ENCODE data around the gene HSPB9.
A peak's percentile ranks its signal among the peaks of the same experiment; 100 is the strongest.

The HSPB9 gene

DNA sequence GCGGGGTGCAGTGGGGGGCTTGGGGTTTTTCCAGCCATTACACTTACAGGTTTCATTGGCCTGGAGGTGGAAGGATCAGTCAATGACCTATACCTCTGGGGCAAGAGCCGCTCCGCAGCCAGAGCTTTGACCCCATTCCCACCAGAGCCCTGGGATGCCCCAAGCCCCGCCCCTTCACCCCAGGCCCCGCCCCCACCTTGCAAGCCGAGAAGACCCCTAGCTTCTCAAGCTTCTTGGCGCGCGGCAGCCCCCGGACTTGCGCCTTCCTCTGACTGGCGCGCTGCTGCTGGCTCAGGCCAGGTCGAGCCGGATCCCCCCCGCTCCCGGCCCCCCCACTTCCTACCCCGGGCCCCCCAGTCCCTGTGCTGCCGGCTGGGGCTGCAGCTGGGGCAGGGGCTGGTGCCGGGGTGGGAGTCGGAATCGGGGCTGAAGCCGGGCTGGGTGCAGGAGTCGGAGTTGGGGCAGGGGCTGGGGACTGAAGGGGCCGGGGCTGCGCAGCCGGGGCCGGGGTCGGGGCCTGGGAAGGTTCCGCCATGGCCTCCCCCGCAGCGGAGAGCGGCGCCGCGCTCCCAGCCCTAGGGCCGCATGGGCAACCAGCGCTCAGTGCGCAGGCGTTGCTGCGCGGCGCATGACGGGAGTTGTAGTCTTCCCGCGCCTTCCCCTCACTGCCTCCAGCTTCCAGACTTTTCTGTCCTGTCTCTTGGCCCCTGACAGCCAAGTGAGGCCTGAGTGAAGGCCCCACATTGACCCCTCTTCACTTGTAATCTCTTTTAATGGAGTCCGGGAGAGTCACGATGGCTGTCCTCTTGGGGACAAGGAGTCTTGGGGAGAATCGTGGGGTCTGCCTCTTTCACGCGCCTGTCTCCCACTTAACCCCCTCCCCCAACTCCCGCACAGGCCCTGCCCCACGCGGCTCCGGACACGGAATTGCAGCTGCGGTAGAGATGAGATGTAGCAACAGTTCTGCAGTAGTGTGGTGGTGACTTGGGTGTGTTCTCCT, 1.5 kb upstream of the HSPB9 start, which contains the start of gene KAT2A:
Gene KAT2A, minus strand, starts transcription at position 598 of the 1,000 bp plus-strand sequence. Its CDS starts 63 bp downstream, at position 535.
- Histone ChIP-seq H3K27ac (ENCODE audit: low read depth, low read length) (no peak within 1 kb of the TSS), H3K79me2 (ENCODE audit: control insufficient read depth, insufficient read depth, low read length, unreplicated experiment) (no peaks in the 10 kb centered on the region), H3K27me3 (ENCODE audit: insufficient read depth, low read length) (no peaks in the 10 kb centered on the region), H3K4me3 (ENCODE audit: low read depth, low read length) (peak within 1 kb of the TSS; percentile 88), H3K36me3 (ENCODE audit: insufficient read depth, low read length) (no peaks in the 10 kb centered on the region), H3K4me1 (ENCODE audit: control insufficient read depth, insufficient read depth, low read length, unreplicated experiment) (peaks cover 12% of the 10 kb centered on the region), H2AFZ (ENCODE audit: low read length, unreplicated experiment) (peak within 1 kb of the TSS; percentile 58)

DNA sequence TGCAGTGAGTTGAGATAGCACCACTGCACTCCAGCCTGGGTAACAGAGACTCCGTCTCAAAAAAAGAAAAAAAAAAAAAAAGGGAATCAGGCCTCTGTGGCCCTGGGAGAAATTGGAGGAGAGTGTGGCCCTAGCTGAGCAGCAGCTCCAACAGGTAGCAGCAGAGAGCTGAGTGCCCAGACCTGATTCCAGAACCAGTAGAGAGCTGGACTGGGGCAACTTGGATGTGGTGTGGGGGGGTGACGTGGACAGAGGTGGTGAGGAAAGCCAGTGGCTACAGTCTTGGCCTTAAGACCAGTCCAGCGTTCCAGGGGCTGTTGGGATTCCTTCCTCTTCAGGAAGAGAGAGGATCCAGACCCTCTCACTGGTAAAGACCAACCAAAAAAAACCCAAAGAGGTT, 1.7 kb downstream of the HSPB9 start:
- no peak overlapping the region for H3K27ac ChIP-seq (ENCODE audit: low read depth, low read length)
- H3K79me2 ChIP-seq (ENCODE audit: control insufficient read depth, insufficient read depth, low read length, unreplicated experiment): no peaks in the 10 kb centered on the region
- H2AFZ ChIP-seq (ENCODE audit: low read length, unreplicated experiment): no peak overlapping the region
- no peaks in the 10 kb centered on the region for H3K27me3 ChIP-seq (ENCODE audit: insufficient read depth, low read length)
- peaks cover 9% of the 10 kb centered on the region for H3K4me1 ChIP-seq (ENCODE audit: control insufficient read depth, insufficient read depth, low read length, unreplicated experiment)
- no peak overlapping the region for H3K4me3 ChIP-seq (ENCODE audit: low read depth, low read length)
- peaks cover 6% of the 10 kb centered on the region; the same call in 1 of the 2 replicates for H3K36me3 ChIP-seq (ENCODE audit: insufficient read depth, low read length)

DNA sequence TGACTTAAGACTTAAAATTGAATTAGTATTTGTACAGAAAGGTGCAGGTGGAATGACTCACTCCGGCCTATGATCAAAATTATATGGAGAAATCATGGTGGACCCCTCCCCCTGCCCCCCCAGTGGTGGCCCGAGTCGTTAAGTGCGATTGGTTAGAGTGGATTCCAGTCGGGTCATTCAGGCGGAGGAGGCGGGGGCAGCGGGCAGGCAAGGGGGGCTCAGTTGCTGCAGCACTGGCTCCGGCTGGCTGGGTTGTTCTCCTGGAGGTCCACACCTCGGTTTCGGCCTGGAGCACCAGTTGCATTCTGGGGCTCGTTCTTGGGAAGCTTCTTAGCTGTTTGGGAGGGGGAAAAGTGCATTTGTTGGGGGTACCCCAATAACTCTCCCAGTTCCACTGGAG, 3.0 kb downstream of the HSPB9 start:
- no peak overlapping the region for H3K4me3 ChIP-seq (ENCODE audit: low read depth, low read length)
- no peak overlapping the region for H2AFZ ChIP-seq (ENCODE audit: low read length, unreplicated experiment)
- peaks cover 17% of the 10 kb centered on the region; the same call in 1 of the 2 replicates for H3K36me3 ChIP-seq (ENCODE audit: insufficient read depth, low read length)
- H3K27ac ChIP-seq (ENCODE audit: low read depth, low read length): no peak overlapping the region
- H3K79me2 ChIP-seq (ENCODE audit: control insufficient read depth, insufficient read depth, low read length, unreplicated experiment): peaks cover 9% of the 10 kb centered on the region
- peaks cover 5% of the 10 kb centered on the region for H3K4me1 ChIP-seq (ENCODE audit: control insufficient read depth, insufficient read depth, low read length, unreplicated experiment)
- no peaks in the 10 kb centered on the region for H3K27me3 ChIP-seq (ENCODE audit: insufficient read depth, low read length)

DNA sequence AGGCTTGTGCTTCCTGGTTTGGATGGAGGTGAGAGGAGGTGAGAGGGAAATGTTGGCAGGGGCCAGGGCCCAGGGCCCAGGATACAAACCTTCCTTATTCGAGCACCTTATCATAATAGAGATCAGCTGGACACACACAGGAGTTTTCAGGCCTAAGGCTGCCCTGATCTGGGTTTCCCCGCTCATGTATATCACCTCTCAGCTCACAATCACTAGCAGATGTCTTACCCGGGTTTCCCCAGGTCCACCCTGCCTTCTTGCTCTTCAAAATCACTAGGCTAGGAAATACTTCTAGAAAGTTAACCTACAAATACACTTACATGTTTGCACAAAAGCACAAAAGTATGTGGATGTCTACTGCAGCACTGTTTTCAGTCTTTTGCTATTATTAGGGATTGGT, 4.2 kb downstream of the HSPB9 start:
- H2AFZ ChIP-seq (ENCODE audit: low read length, unreplicated experiment): no peak overlapping the region
- peaks cover 18% of the 10 kb centered on the region; the same call in 1 of the 2 replicates for H3K36me3 ChIP-seq (ENCODE audit: insufficient read depth, low read length)
- H3K27ac ChIP-seq (ENCODE audit: low read depth, low read length): no peak overlapping the region
- no peak overlapping the region for H3K4me3 ChIP-seq (ENCODE audit: low read depth, low read length)
- peaks cover 22% of the 10 kb centered on the region for H3K79me2 ChIP-seq (ENCODE audit: control insufficient read depth, insufficient read depth, low read length, unreplicated experiment)
- no peaks in the 10 kb centered on the region for H3K27me3 ChIP-seq (ENCODE audit: insufficient read depth, low read length)
- H3K4me1 ChIP-seq (ENCODE audit: control insufficient read depth, insufficient read depth, low read length, unreplicated experiment): peaks cover 7% of the 10 kb centered on the region

DNA sequence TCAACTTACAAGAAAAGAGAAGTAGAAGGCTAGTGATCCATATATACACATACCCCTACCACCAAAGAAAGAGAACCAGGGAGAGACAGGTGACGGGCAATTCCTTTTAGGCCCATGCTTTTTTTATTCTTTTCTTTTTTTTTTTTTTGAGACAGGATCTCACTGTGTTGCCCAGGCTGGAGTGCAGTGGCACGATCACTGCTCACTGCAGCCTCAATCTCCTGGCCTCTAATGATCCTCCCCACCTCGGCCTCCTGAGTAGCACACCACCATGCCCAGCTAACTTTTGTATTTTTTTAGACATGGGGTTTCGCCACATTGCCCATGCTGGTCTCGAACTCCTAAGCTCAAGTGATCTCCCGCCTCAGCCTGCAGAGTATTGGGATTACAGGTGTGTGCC, 4.8 kb downstream of the HSPB9 start:
- Histone ChIP-seq H3K79me2 (ENCODE audit: control insufficient read depth, insufficient read depth, low read length, unreplicated experiment) (peaks cover 27% of the 10 kb centered on the region), H3K36me3 (ENCODE audit: insufficient read depth, low read length) (peaks cover 18% of the 10 kb centered on the region; the same call in 1 of the 2 replicates), H3K4me1 (ENCODE audit: control insufficient read depth, insufficient read depth, low read length, unreplicated experiment) (peaks cover 13% of the 10 kb centered on the region), H2AFZ (ENCODE audit: low read length, unreplicated experiment) (no peak overlapping the region), H3K4me3 (ENCODE audit: low read depth, low read length) (no peak overlapping the region), H3K27me3 (ENCODE audit: insufficient read depth, low read length) (no peaks in the 10 kb centered on the region), H3K27ac (ENCODE audit: low read depth, low read length) (no peak overlapping the region)

DNA sequence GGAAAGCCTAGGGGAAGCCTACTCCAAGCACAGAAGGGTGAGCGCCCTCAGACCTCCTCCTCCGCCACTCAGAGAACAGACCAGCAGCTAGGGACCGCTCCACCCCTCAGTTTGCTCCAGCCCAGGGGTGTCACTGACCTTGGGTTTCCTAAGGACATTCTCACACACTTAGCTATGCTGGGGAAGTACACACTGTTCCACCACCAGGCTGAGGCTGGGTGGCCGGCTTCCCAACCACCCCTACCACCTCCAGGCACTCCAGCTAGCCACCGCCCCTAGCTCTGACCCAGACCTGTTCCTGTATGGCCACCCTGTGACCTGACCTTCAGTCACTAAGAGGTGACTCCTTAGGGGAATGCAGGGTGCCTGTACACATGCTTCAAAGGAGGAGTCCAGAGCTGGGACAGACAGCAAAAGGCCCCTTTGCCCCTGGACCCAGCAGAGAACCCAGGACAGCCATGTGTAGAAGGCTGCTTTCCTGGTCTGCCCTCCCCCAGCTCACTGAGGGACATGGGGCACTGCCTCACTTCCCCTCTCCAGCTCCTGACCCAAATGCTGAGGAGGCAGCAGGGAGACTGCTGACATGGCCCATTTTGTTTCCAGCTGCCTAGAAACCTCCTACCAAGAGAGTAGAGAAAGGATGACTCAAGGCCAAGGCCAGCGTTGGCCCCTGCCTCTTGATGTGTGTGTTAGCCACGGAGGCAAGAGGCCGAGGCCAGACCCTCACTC, 6.7 kb downstream of the HSPB9 start:
- Histone ChIP-seq H3K79me2 (ENCODE audit: control insufficient read depth, insufficient read depth, low read length, unreplicated experiment) (peaks cover 45% of the 10 kb centered on the region), H3K27me3 (ENCODE audit: insufficient read depth, low read length) (no peaks in the 10 kb centered on the region), H3K4me3 (ENCODE audit: low read depth, low read length) (no peak overlapping the region), H3K27ac (ENCODE audit: low read depth, low read length) (no peak overlapping the region), H3K36me3 (ENCODE audit: insufficient read depth, low read length) (peaks cover 18% of the 10 kb centered on the region; the same call in 1 of the 2 replicates), H3K4me1 (ENCODE audit: control insufficient read depth, insufficient read depth, low read length, unreplicated experiment) (peaks cover 30% of the 10 kb centered on the region), H2AFZ (ENCODE audit: low read length, unreplicated experiment) (no peak overlapping the region)

DNA sequence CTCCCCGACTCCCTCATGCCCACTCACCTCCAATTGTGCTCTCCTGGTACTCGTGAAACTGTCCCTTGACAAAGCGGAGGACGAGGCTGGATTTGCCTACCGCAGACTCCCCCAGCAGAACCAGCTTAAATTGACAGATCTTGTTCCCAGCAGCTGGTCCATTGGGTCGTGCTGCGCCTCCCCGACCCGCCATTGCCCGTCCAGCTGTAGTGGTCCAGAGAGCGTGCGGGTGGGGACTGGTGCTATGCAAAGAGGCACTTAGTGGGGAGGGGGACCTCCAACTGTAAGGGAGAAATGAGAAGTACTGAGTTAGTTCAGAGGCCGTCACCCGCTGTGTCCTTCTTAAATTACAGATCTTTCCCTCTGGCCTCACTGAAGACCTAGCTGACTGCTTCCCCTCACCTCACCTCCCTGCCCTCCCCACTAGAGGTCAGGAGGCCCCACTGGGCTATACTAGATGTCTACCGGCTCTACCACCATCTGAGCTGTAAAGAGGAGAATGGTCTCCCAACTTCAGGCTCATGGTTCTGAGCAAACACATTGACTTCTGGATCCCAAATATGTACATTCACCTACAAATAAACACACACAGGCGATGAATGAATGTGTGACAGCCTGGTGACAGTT, 7.8 kb downstream of the HSPB9 start:
- peaks cover 18% of the 10 kb centered on the region; the same call in 1 of the 2 replicates for H3K36me3 ChIP-seq (ENCODE audit: insufficient read depth, low read length)
- no peak overlapping the region for H3K4me3 ChIP-seq (ENCODE audit: low read depth, low read length)
- peaks cover 33% of the 10 kb centered on the region for H3K4me1 ChIP-seq (ENCODE audit: control insufficient read depth, insufficient read depth, low read length, unreplicated experiment)

DNA sequence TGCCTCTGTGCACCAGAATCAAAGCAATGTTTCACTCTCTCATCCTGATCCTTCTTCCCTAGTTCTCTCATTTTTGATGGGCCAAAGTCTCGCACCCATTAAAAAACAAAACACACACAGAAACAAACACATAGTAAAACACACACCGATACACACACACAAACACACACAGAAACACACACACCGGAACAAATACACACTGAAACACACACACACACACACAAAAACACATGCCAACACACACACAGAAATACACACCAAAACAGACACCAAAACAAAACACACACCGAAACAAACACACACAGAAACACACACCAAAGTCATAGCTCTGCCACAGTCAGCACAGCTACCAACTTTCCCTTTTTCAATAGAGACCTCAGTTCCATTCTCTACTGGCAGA, 8.6 kb downstream of the HSPB9 start:
- H3K79me2 ChIP-seq (ENCODE audit: control insufficient read depth, insufficient read depth, low read length, unreplicated experiment): peaks cover 64% of the 10 kb centered on the region
- peaks cover 18% of the 10 kb centered on the region; the same call in 1 of the 2 replicates for H3K36me3 ChIP-seq (ENCODE audit: insufficient read depth, low read length)
- H3K4me3 ChIP-seq (ENCODE audit: low read depth, low read length): no peak overlapping the region
- H3K27ac ChIP-seq (ENCODE audit: low read depth, low read length): peak overlapping the region; percentile 45
- peaks cover 41% of the 10 kb centered on the region for H3K4me1 ChIP-seq (ENCODE audit: control insufficient read depth, insufficient read depth, low read length, unreplicated experiment)
- no peak overlapping the region for H2AFZ ChIP-seq (ENCODE audit: low read length, unreplicated experiment)
- no peaks in the 10 kb centered on the region for H3K27me3 ChIP-seq (ENCODE audit: insufficient read depth, low read length)

More for the DNA sequence above, 7.8 kb downstream of the HSPB9 start:
- H3K27me3 ChIP-seq (ENCODE audit: insufficient read depth, low read length): no peaks in the 10 kb centered on the region
- peaks cover 55% of the 10 kb centered on the region for H3K79me2 ChIP-seq (ENCODE audit: control insufficient read depth, insufficient read depth, low read length, unreplicated experiment)
- no peak overlapping the region for H3K27ac ChIP-seq (ENCODE audit: low read depth, low read length)
- no peak overlapping the region for H2AFZ ChIP-seq (ENCODE audit: low read length, unreplicated experiment)

DNA sequence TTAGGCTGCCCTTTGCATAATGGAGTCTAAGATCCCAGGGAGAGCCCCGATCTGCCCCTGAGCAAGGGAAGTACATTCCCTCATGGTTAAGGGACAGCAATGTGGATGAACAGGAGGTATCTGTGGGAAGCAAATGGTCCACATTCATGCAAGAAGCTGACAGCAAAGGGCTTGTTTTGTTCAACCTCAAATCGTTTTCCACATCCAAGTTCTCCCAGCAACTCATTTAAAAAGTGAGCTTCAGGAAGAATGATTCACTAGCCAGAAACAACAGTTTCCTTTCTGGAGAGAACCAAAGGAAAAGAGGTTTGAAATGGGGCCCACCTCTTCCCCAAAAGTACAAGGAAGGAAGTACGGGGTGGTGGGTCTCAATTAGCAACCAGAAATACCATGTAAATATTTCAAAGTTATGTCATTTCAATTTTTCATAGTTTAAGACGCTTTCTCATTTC, 9.4 kb downstream of the HSPB9 start:
- H3K4me3 ChIP-seq (ENCODE audit: low read depth, low read length): no peak overlapping the region
- peaks cover 70% of the 10 kb centered on the region for H3K79me2 ChIP-seq (ENCODE audit: control insufficient read depth, insufficient read depth, low read length, unreplicated experiment)
- H3K27me3 ChIP-seq (ENCODE audit: insufficient read depth, low read length): no peaks in the 10 kb centered on the region
- peak overlapping the region; percentile 45 for H3K27ac ChIP-seq (ENCODE audit: low read depth, low read length)
- H3K36me3 ChIP-seq (ENCODE audit: insufficient read depth, low read length): peaks cover 18% of the 10 kb centered on the region; the same call in 1 of the 2 replicates
- peaks cover 46% of the 10 kb centered on the region for H3K4me1 ChIP-seq (ENCODE audit: control insufficient read depth, insufficient read depth, low read length, unreplicated experiment)
- no peak overlapping the region for H2AFZ ChIP-seq (ENCODE audit: low read length, unreplicated experiment)

DNA sequence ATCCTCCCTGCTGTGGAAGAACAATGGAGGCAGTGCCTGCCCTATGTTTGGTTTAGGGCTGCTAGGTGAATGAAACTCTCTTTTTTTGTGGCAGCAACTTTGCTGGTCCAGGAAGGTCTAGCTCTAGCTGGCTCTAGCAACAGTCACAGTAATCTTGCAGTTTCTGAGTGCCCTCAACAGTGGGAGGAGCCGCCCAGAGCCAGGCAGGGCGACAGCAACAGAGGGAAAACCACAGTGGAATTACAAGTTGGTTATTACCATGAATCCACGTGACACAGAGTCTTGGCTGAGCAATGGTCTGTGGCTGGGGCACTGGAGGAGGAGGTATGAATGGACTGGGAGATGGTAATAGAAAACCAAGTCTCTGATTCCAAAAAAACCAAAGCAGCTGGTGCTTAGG, 10.3 kb downstream of the HSPB9 start:
- Histone ChIP-seq H3K27me3 (ENCODE audit: insufficient read depth, low read length) (no peaks in the 10 kb centered on the region), H3K36me3 (ENCODE audit: insufficient read depth, low read length) (peaks cover 18% of the 10 kb centered on the region; the same call in 1 of the 2 replicates), H3K27ac (ENCODE audit: low read depth, low read length) (peak overlapping the region; percentile 29; the same call in 1 of the 2 replicates), H3K4me1 (ENCODE audit: control insufficient read depth, insufficient read depth, low read length, unreplicated experiment) (peaks cover 46% of the 10 kb centered on the region), H3K79me2 (ENCODE audit: control insufficient read depth, insufficient read depth, low read length, unreplicated experiment) (peaks cover 72% of the 10 kb centered on the region), H2AFZ (ENCODE audit: low read length, unreplicated experiment) (no peak overlapping the region), H3K4me3 (ENCODE audit: low read depth, low read length) (no peak overlapping the region)

Measured in ACC112 (cell line).